Activated naive CD8-positive, alpha-beta T cell treated with anti-CD3 and anti-CD28 coated beads for 36 hours (primary cell): ENCODE measurements around the gene FBN1. TPM values are rescaled to one million over a fixed set of nuclear protein-coding genes. Genes with fewer than 3 reads are reported as not detected.

Experiments used
- DNase-seq: peaks from one replicate; pipeline ENCODE4 v3.0.0; 2021
- H3K27ac Mint-ChIP-seq: one replicate; pipeline ENCODE4 v1.8.0; 2022; ENCODE audit warnings: mild to moderate bottlenecking, moderate library complexity, mixed read lengths
- H3K27me3 Mint-ChIP-seq: one replicate; pipeline ENCODE4 v1.8.0; 2022; ENCODE audit warnings: mild to moderate bottlenecking, mixed read lengths
- H3K36me3 Mint-ChIP-seq: one replicate; pipeline ENCODE4 v1.8.0; 2021; ENCODE audit warnings: mild to moderate bottlenecking, mixed read lengths
- H3K4me1 Mint-ChIP-seq: one replicate; pipeline ENCODE4 v1.8.0; 2021; ENCODE audit warnings: mixed read lengths
- H3K4me3 Mint-ChIP-seq: one replicate; pipeline ENCODE4 v1.8.0; 2022; ENCODE audit warnings: mild to moderate bottlenecking, moderate library complexity, mixed read lengths
- H3K9me3 Mint-ChIP-seq: one replicate; pipeline ENCODE4 v1.8.0; 2022; ENCODE audit warnings: mixed read lengths
- total RNA-seq, 2 experiments: library from RNA; stranded (reverse); gene quantifications; one replicate each; pipeline ENCODE4 v1.2.3, GENCODE V29; 2021

Gene FBN1
- total RNA-seq, 2 experiments from 2014 or later: 0.22 to 0.29 TPM

DNA sequence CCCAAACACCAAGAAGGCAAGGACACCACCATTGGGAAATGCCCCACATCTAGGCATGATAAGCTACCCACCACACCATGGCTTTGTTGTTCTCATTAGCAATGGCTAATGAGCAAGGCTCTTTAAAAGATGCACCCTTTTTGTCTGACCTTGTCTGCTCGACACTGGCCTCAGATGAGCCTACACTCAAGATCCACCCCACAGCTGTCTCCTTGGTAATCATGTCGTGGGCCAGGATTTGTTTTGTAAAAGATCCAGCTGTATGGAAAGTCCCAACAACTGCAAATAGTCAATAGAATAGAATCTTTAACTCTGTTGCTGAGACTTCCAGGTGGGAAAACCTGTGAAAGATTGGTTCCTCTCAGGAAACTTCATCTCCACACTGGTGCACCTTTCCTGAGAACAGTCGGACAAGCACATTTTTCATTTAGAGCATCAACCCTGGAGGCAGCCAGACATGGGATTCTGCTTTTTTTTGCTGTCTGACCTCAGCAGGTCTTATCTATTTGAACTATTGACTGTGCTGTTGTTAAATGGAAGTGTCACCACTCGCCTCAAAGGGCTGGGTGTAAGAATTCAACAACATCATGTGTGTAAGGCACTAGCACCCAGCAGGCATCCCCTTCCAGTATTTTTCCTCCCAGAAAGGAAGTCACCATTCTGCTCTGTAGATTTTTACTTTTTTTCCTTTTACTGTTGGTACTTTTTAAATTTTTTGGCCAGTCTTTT, 278.8 kb downstream of the FBN1 start:
- Mint-ChIP-seq H3K27me3 (peaks cover 3% of the 10 kb centered on the region), H3K9me3 (no peaks in the 10 kb centered on the region), H3K4me3 (no peak overlapping the region), H3K4me1 (no peaks in the 10 kb centered on the region), H3K27ac (no peak overlapping the region), H3K36me3 (no peaks in the 10 kb centered on the region)
- DNase-seq: no peak

DNA sequence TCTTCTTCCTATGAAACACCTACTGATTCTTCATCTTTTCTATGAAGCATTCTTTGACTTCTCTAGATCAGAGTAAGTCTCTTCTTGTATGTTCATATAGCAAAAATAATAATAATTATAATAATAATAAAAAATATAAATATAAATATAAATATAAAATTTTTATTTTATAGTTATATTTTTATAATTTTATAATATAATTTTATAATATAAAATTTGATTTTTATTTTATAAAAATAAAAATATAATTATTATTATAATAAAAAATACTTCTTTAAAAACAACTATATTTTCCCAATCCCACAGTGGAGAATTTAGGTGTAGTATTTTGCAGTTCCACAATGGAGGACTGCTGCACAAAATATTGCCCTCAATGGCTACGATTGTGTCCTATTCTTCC, 279.9 kb downstream of the FBN1 start:
- H3K27me3 Mint-ChIP-seq: peaks cover 3% of the 10 kb centered on the region
- no peaks in the 10 kb centered on the region for H3K9me3 Mint-ChIP-seq
- no peak for DNase-seq
- no peaks in the 10 kb centered on the region for H3K4me1 Mint-ChIP-seq
- H3K27ac Mint-ChIP-seq: no peak overlapping the region
- no peak overlapping the region for H3K4me3 Mint-ChIP-seq
- H3K36me3 Mint-ChIP-seq: no peaks in the 10 kb centered on the region

DNA sequence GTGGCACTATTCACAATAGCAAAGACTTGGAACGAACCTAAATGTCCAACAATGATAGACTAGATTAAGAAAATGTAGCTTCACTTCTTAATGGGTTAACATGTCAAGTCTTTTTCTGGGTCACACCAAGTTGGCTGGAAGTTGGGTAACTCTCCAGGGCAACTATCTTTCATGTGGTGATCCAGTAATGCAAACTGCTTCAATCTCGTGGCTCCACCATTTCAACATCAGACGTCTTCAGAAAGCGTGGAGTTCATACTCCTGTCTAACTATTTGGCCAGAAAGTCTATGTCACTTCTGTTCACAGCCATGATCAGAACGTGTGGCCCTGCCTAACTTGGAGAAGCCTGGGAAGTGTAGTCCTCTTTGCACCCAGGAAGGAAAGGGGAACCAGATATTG, 282.0 kb downstream of the FBN1 start:
- no peak overlapping the region for H3K27ac Mint-ChIP-seq
- no peaks in the 10 kb centered on the region for H3K9me3 Mint-ChIP-seq
- no peaks in the 10 kb centered on the region for H3K36me3 Mint-ChIP-seq

DNA sequence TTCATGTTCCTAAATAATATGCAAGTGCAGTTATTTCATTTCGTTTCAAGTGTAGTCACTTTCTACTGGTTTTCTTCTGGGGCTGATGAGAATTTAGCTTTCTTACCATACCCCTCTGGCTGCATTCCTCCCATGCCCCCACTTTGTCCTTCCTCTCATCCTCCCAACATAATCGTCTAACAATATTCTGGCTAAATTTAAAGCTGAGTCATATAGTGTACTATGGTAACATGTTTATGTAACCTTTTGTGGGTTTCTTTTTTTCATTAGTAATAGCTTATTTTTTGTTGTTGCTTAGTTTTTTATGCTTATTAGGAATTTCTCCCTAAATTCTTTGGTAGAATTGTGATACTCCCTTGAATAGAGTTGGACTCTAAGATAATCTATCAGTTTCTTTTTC, 283.8 kb downstream of the FBN1 start:
- H3K4me1 Mint-ChIP-seq: peaks cover 5% of the 10 kb centered on the region
- no peaks in the 10 kb centered on the region for H3K36me3 Mint-ChIP-seq
- H3K9me3 Mint-ChIP-seq: no peaks in the 10 kb centered on the region
- no peak for DNase-seq
- H3K27ac Mint-ChIP-seq: no peak overlapping the region
- H3K4me3 Mint-ChIP-seq: no peak overlapping the region
- peaks cover 3% of the 10 kb centered on the region for H3K27me3 Mint-ChIP-seq

More for the DNA sequence above, 282.0 kb downstream of the FBN1 start:
- no peak for DNase-seq
- Mint-ChIP-seq H3K4me1 (peaks cover 3% of the 10 kb centered on the region), H3K4me3 (no peak overlapping the region), H3K27me3 (peaks cover 5% of the 10 kb centered on the region)

DNA sequence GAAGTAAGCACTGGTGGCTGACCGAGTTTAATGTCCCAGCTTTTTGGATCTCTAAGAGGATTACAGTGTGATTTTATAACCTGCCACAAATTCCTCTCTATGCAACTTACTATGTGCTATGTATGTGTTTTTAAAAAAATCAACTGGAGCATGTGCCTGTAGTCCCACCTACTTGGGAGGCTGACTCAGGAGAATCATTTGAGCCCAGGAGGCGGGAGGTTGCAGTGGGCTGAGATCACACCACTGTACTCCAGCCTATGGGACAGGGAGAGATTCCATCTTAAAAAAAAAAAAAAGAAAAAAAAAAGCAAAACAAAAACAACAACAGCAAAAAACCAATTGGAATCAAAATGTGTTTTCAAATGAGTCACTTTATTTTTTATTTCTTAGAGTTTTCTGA, 284.7 kb downstream of the FBN1 start:
- DNase-seq: no peak
- H3K27me3 Mint-ChIP-seq: peaks cover 5% of the 10 kb centered on the region

More for the DNA sequence above, 284.7 kb downstream of the FBN1 start:
- H3K4me1 Mint-ChIP-seq: peaks cover 5% of the 10 kb centered on the region
- no peaks in the 10 kb centered on the region for H3K36me3 Mint-ChIP-seq
- no peaks in the 10 kb centered on the region for H3K9me3 Mint-ChIP-seq
- H3K4me3 Mint-ChIP-seq: no peak overlapping the region
- H3K27ac Mint-ChIP-seq: no peak overlapping the region

Other genes with a start within 250 kb of the FBN1 start
- gene CEP152, start 165.4 kb upstream of the FBN1 start, total RNA-seq: 10 to 100 TPM; 27.2 to 27.3 TPM
- gene EID1, start 232.4 kb upstream of the FBN1 start, total RNA-seq: 100 to 1,000 TPM; 100 to 103 TPM